HL-60 (cell line): ENCODE measurements around the gene BRCA2.

ENCODE experiments used
- CTCF ChIP-seq: IDR thresholded peaks from one replicate; pipeline ENCODE4 v1.5.1; 2011; ENCODE audit warnings: low read length, control low read depth, inconsistent platforms; ENCODE audit not compliant: insufficient read depth
- POLR2AphosphoS5 ChIP-seq: IDR thresholded peaks from 2 replicates; pipeline ENCODE4 v1.6.1; 2012; ENCODE audit warnings: low read depth

GRCh38 chr13:32376642-32377415 is 61.5 kb downstream of the BRCA2 start:
- TF ChIP-seq CTCF (no peak), POLR2AphosphoS5 (no peak)
